Right ventricle myocardium inferior (tissue), 1 donor: Measurements from ENCODE around the gene ZNF512B. TPM values are rescaled to one million over a fixed set of nuclear protein-coding genes. Genes with fewer than 3 reads are reported as not detected.
"Not testable (repeated sequence)": the region's sequence is repeated elsewhere in the genome, so short reads cannot be mapped to it uniquely, and the experiment has no call there.

Experiments used
- ATAC-seq: fragments of 200-7000 bp; cut with Tn5 transposase; one replicate; pipeline ENCODE4 v1.9.1; 2020; ENCODE audit warnings: mild to moderate bottlenecking, moderate library complexity
- DNase-seq: peaks from one replicate; pipeline ENCODE4 v3.0.0; 2021; ENCODE audit errors: missing footprints
- intact Hi-C: fragments of 100-400 bp; cut with DNase I; formaldehyde crosslinking; loops from one replicate; pipeline ENCODE4 v1.11.0; 2022
- total RNA-seq: library from RNA; stranded (reverse); fragmentation: NEBNext Ultra II Directional; extraction: Animal tissue kit (Norgen Biotek cat#: 25700); gene quantifications from one replicate; pipeline ENCODE4 v1.2.1, GENCODE V29; 2021
- donor health status: DM: no; HTN: yes; CAD: no; lungs with severe emphysema.

ZNF512B gene
- total RNA-seq, 1 donor from 2014 or later = 12.2 TPM

GRCh38 chr20:63968136-63968927 is 1.4 kb downstream of the ZNF512B start:
- ATAC-seq (no peak), DNase-seq (peak; percentile 37)
- intact Hi-C loops = no loop called here

DNA sequence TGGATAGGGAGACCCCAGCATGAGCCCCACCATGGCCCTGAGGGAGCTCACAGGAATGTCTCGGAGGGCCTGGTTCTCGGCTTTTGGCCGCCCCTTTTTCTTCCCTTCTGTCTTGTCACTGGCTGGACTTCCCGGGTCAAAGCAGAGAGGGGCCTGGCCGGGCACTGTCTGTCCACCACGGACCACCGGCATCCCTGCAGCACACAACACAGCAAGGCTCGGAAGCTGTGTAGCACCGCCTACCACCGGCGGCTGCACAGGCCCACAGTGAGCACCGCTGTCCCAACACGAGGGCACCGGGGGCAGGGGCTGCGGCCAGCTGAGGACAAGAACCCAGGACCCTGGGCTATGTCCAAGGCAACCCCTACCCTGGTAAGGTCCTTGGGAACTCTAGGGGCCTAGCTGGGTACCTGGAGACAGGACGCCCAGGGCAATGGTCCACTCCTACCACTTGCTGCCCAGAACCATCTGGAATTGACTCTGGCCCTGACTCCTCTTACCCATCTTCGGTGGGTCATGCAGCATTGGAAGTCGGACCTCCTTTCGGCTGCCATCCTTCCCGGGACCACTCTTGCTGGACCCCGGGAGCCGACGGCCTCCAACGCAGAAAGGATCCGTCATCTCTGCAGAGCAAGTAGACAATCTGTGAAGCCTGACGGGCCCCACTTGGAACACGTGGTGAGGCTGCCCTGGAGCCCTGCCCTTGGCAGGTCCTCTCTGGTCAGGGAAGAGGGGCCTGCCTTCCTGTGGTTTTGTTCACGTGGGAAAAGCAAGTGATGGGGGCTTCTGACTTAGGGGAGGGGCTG is 2.2 kb downstream of the ZNF512B start:
- intact Hi-C loops = no loop called here
- ATAC-seq = no peak
- DNase-seq = peak; percentile 57

- peak; percentile 22 for DNase-seq
- ATAC-seq = no peak
- intact Hi-C loops = no loop called here
Observed at GRCh38 chr20:63966944-63967322, 2.8 kb downstream of the ZNF512B start.

DNA sequence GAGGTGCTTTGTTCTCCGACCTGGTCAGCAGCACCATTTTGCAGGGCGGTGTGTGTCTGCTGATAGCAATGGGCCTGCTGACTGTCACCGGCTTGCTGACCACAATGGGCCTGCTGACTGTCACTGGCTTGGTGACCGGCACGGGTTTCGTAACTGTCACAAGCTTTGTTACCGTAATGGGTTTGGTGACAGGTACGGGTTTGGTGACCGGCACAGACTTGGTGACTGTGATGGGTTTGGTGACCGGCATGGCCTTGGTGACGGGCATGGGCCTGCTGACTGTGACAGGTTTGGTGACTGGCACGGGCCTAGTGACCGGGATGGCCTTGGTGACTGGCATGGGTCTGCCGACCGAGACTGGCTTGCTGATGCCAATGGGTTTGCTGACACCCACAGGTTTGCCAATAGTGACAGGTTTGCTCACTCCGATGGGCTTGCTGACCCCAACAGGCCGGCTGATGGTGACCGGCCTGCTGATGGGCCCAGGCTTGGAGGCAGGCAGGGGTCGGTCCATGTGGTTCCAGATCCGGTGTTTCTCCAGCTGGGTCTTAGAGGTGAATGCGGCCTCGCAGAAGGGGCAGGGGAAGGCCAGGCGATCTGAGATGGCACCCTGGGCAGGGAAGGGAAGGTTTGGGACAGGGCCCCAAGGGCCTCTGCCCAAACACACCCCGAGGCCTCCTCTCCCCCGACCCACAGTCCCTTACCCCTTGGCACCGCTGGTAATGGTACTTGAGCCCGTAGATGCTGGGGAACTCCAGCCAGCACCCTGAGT is 3.4 kb downstream of the ZNF512B start:
- ATAC-seq (no peak), DNase-seq (peak; percentile 30)
- intact Hi-C loops = no loop called here

- no peak for ATAC-seq
- peak; percentile 25 for DNase-seq
- intact Hi-C loops = no loop called here
Observed at GRCh38 chr20:63964412-63964811, 5.3 kb downstream of the ZNF512B start.

- intact Hi-C loops = no loop called here
- peak; percentile 49 for DNase-seq
- no peak for ATAC-seq
Observed at GRCh38 chr20:63963784-63964301, 5.9 kb downstream of the ZNF512B start.

DNA sequence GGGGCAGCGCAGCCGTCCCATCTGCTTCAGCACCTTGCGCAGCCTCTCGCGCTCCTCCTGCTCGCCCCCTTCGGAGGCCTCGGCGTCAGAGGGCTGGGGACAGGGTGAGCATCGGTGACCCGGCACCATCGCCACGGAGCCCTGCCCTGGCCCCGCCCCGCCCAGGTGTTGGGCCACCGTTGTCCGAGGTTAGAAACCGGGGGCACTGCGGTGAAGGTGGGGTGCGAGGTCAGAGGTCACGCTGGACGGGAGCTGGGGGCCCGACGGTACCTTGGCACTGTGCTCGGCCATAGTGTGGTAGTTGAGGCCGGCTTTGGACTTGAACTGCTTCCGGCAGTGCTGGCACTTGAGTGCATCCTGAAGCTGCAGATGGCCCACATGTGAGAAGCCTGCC is 6.4 kb downstream of the ZNF512B start:
- DNase-seq = no peak

GRCh38 chr20:63962426-63963347 is 7.0 kb downstream of the ZNF512B start:
- DNase-seq = peak; percentile 67
- intact Hi-C loops = no loop called here
- ATAC-seq = no peak

More for the DNA sequence above, 6.4 kb downstream of the ZNF512B start:
- intact Hi-C loops = no loop called here
- no peak for ATAC-seq

- ATAC-seq = no peak
Observed at GRCh38 chr20:63961664-63962425, 7.9 kb downstream of the ZNF512B start.

DNA sequence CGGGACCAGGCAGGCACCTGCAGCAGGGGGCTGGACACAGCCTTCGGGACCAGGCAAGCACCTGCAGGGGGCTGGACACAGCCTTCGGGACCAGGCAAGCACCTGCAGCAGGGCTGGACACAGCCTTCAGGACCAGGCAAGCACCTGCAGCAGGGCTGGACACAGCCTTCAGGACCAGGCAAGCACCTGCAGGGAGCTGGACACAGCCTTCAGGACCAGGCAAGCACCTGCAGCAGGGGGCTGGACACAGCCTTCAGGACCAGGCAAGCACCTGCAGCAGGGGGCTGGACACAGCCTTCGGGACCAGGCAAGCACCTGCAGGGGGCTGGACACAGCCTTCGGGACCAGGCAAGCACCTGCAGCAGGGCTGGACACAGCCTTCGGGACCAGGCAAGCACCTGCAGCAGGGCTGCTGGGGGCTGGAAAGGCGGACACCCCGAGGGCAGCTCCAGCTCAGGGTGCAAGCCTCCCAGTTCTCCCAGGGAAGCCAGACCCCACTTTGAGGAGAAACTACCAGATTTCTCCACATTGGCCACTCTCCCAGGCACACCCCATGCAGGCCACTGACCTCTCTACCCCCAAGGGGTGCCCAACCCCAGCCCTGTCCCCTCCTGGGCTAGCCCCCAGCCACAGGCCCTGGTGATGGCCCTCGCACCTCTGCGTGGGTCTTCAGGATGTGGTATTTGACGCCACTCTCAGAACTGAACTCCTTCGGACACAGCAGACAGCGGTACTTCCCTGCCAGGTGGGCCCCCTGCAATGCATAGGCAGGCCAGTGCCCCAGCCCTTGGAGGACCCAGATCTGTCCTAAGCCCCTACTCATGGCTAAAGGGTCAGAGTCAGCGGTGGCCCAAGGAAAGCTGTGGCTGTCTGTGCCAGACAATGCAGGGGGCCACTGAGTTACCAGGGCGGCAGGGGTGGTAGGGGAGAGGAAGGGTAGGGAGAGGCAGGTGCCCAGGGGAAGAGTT is 8.8 kb downstream of the ZNF512B start:
- peak; percentile 27 for DNase-seq
- ATAC-seq, intact Hi-C loops: not testable (repeated sequence)

More at GRCh38 chr20:63961664-63962425, 7.9 kb downstream of the ZNF512B start:
- intact Hi-C loops = no loop called here
- peak; percentile 33 for DNase-seq

DNA sequence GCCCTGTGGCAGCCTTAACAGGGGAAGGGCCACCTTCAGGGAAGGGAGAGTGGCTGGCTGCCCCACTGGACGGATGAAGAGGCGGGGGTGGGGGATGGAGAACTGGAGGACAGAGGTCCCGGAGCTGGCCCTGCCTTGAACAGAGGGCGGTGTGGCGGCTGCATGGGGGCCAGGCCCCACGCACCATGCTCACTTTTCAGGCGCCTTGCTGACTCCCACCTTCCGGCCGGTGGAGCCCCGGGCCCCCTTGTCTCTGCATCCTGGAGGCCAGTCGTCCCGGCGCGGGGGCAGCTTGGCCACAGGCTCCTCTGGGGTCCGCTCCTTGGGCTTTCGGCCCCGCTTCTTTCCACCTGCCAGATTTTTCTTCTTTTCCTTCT is 10.0 kb downstream of the ZNF512B start:
- ATAC-seq (no peak), DNase-seq (no peak)
- intact Hi-C loops = no loop called here

- intact Hi-C loops = no loop called here
- no peak for DNase-seq
- ATAC-seq = no peak
Observed at GRCh38 chr20:63958964-63959698, 10.6 kb downstream of the ZNF512B start.

DNA sequence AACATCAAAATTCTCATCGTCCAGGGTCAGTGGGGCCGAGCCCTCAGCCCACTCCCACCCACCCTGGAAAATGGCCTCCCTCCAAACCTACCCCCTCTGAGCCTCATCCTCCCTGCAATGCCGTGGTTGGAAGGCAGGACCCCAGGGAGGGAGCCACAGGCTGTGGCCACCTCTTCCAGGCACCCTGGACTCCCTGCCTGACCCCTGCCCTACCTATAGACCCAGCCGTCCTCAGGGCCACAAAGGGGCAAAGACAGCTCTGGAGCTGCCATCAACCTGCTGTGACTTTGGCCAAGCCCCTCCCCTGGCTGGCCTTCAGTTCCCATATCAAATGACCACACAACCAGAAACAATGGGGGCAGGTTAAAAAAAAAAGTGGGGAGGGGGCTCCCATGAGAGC is 11.3 kb downstream of the ZNF512B start:
- ATAC-seq = no peak
- DNase-seq = no peak
- intact Hi-C loops = no loop called here

DNA sequence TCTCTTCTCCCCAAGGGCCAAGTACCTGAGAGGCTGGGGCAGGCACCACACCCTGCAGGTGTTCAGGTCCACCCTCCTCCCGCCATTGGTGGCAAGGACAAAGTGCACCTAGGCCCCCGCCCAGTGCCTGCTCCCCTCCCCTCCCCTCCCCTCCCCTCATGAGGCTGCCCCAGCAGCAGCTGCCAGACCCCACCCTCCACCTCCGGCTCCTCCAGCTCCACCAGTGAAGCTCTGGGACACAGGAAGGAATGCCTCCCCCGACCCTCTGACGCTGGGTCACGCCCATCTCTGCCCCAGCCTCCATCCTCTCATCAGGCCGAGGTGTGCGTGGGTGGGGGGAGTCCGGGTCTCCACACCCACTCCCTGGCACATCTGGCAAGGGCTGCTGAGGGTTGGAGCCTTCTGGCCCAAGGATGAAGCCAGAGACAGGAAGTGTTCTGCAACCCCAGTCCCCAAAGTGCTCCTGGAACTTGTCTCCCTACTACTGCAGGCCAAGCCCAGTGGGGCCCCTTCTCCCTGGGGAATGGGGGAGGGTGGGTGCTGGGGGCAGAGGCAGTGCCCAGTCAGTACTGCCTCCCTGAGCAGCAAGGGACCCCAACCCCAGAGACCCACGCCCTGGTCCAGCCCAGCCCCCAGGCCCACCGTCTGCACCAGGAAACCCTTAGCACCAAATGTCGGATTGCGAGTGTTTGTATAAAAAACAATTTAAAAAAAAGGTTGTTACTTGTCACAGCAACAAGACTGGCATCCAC is 11.9 kb downstream of the ZNF512B start:
- DNase-seq = no peak
- intact Hi-C loops = no loop called here
- no peak for ATAC-seq
